Activated naive CD8-positive, alpha-beta T cell treated with anti-CD3 and anti-CD28 coated beads, Interleukin-2, amount 50 U/mL, for 24 hours (primary cell): Measurements from ENCODE around the gene KPNA4.
"Not testable (repeated sequence)": the region's sequence is repeated elsewhere in the genome, so short reads cannot be mapped to it uniquely, and the experiment has no call there.

Experiments
- ATAC-seq: fragments of 150-1000 bp; cut with Tn5 transposase; one replicate; pipeline ENCODE4 v1.10.0; 2021
- DNase-seq: peaks from one replicate; pipeline ENCODE4 v3.0.0; 2021
- H3K27ac Mint-ChIP-seq: one replicate; pipeline ENCODE4 v1.8.0; 2021; ENCODE audit warnings: mild to moderate bottlenecking, mixed read lengths
- H3K27me3 Mint-ChIP-seq: one replicate; pipeline ENCODE4 v1.8.0; 2021; ENCODE audit warnings: mixed read lengths
- H3K36me3 Mint-ChIP-seq: one replicate; pipeline ENCODE4 v1.8.0; 2021; ENCODE audit warnings: low read depth, mixed read lengths
- H3K4me1 Mint-ChIP-seq: one replicate; pipeline ENCODE4 v1.8.0; 2021; ENCODE audit warnings: mixed read lengths
- H3K4me3 Mint-ChIP-seq: one replicate; pipeline ENCODE4 v1.8.0; 2021; ENCODE audit warnings: mild to moderate bottlenecking, moderate library complexity, mixed read lengths
- H3K9me3 Mint-ChIP-seq: one replicate; pipeline ENCODE4 v1.8.0; 2021; ENCODE audit warnings: mixed read lengths

Gene KPNA4

DNA sequence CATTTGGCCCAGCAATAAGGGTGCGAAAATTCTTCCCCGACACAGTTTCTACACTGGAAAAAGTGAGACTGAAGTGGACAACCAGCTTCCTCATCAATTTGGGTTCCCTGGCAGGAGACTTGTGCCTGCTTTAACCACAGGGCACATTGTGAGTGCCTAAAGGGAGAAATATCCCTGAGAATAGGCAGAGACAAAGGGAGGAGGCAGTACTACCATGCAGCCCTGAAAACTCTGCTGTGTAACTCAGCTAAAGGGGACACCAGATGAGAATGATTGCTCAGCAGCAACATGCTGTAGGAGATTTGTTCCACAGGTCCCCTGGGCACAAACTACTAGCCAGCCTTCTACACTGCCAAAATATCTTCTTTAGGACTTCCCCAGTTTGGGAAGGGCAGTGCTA is 15.6 kb upstream of the KPNA4 start:
- Mint-ChIP-seq H3K4me3 (no peak overlapping the region), H3K4me1 (no peaks in the 10 kb centered on the region), H3K9me3 (peaks cover 25% of the 10 kb centered on the region), H3K36me3 (no peaks in the 10 kb centered on the region), H3K27ac (no peak overlapping the region), H3K27me3 (peaks cover 31% of the 10 kb centered on the region)
- DNase-seq (no peak), ATAC-seq (no peak)

GRCh38 chr3:160577556-160578195 is 12.3 kb upstream of the KPNA4 start:
- Mint-ChIP-seq H3K9me3 (peaks cover 17% of the 10 kb centered on the region), H3K36me3 (no peaks in the 10 kb centered on the region), H3K27ac (no peak overlapping the region), H3K4me1 (no peaks in the 10 kb centered on the region), H3K27me3 (peaks cover 20% of the 10 kb centered on the region), H3K4me3 (no peak overlapping the region)
- no peak for ATAC-seq
- DNase-seq = no peak

GRCh38 chr3:160577093-160577492 is 11.7 kb upstream of the KPNA4 start:
- DNase-seq (no peak), ATAC-seq (no peak)
- H3K9me3 Mint-ChIP-seq = peaks cover 14% of the 10 kb centered on the region
- H3K27me3 Mint-ChIP-seq = peaks cover 20% of the 10 kb centered on the region
- H3K4me1 Mint-ChIP-seq = no peaks in the 10 kb centered on the region
- no peak overlapping the region for H3K27ac Mint-ChIP-seq
- no peak overlapping the region for H3K4me3 Mint-ChIP-seq
- H3K36me3 Mint-ChIP-seq = no peaks in the 10 kb centered on the region

GRCh38 chr3:160576621-160577020 is 11.2 kb upstream of the KPNA4 start:
- H3K4me1 Mint-ChIP-seq = no peaks in the 10 kb centered on the region
- ATAC-seq = no peak
- DNase-seq = no peak
- peaks cover 16% of the 10 kb centered on the region for H3K27me3 Mint-ChIP-seq
- H3K9me3 Mint-ChIP-seq = peaks cover 10% of the 10 kb centered on the region
- no peaks in the 10 kb centered on the region for H3K36me3 Mint-ChIP-seq
- H3K4me3 Mint-ChIP-seq = no peak overlapping the region
- H3K27ac Mint-ChIP-seq = no peak overlapping the region

DNA sequence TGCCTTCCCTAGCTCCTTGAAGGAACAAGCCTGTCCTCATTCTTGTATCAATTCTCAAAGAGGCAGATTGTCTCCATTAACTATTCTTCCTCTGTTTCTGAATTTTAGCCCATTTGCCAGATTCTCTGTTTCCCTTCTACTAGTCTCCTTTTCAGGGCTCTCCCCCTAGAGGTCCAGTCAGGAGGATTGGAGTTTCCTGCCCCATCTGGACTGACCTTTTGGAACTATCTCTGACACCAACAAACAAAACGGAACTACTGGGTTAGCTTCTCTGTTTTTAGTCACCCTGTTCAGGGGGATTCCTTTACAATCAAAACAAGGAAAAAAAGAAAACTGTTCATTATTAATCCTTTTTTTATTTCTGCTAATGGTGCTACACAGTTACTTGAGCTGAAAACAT is 10.2 kb upstream of the KPNA4 start:
- H3K4me3 Mint-ChIP-seq = no peak overlapping the region
- peaks cover 13% of the 10 kb centered on the region for H3K27me3 Mint-ChIP-seq

GRCh38 chr3:160574636-160575035 is 9.3 kb upstream of the KPNA4 start:
- Mint-ChIP-seq H3K27me3 (peaks cover 11% of the 10 kb centered on the region), H3K27ac (no peak overlapping the region), H3K4me3 (no peak overlapping the region), H3K4me1 (no peaks in the 10 kb centered on the region), H3K9me3 (peaks cover 10% of the 10 kb centered on the region), H3K36me3 (peaks cover 1% of the 10 kb centered on the region)
- ATAC-seq = no peak
- no peak for DNase-seq

More for the DNA sequence above, 10.2 kb upstream of the KPNA4 start:
- DNase-seq = no peak
- peaks cover 3% of the 10 kb centered on the region for H3K9me3 Mint-ChIP-seq
- no peaks in the 10 kb centered on the region for H3K36me3 Mint-ChIP-seq
- H3K4me1 Mint-ChIP-seq = no peaks in the 10 kb centered on the region
- H3K27ac Mint-ChIP-seq = no peak overlapping the region
- ATAC-seq = no peak

- not testable (repeated sequence) for H3K27ac Mint-ChIP-seq, H3K36me3 Mint-ChIP-seq, DNase-seq, ATAC-seq, H3K27me3 Mint-ChIP-seq, H3K4me1 Mint-ChIP-seq, H3K4me3 Mint-ChIP-seq
- H3K9me3 Mint-ChIP-seq = peaks cover 14% of the 10 kb centered on the region
Observed at GRCh38 chr3:160573955-160574525, 8.7 kb upstream of the KPNA4 start.

DNA sequence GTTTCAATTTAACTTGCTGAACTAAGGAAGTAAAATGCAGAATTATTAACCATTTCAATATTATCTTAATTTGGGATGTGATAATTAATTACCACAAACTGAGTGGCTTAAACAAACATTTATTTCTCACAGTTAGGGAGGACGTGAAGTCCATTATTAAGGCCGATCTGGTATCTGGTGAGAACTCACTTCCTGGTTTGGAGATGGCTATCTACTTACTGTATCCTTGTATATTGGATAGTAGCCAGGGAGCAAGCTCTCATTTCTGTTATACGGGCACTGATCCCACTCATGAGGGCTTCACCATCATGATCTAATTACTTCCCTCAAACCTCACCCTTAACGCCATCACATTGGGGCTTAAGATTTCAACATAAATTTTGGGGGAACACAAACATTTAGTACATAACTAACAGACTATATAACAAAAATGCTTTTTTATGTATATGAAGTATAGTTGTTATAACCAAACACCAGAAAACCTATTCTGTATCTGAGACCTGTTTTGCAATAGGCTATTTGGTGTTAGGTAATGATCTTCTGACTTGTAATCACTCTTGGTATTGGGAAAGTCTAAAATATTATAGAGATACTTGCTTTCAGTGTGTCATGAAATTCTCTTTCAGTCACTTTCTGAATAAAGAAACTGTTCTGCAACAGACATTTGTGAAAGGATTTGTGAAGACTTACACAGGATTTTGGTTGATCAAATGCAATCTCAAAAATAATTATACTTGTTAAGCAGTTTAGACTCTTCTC is 4.7 kb upstream of the KPNA4 start:
- Mint-ChIP-seq H3K4me3 (no peak overlapping the region), H3K36me3 (peaks cover 26% of the 10 kb centered on the region), H3K27ac (no peak overlapping the region), H3K4me1 (peaks cover 18% of the 10 kb centered on the region), H3K9me3 (peaks cover 37% of the 10 kb centered on the region), H3K27me3 (no peaks in the 10 kb centered on the region)
- ATAC-seq = no peak
- no peak for DNase-seq

GRCh38 chr3:160568989-160569388 is 3.6 kb upstream of the KPNA4 start:
- Mint-ChIP-seq H3K4me3 (no peak overlapping the region), H3K36me3 (peaks cover 26% of the 10 kb centered on the region), H3K9me3 (peaks cover 37% of the 10 kb centered on the region), H3K27me3 (no peaks in the 10 kb centered on the region), H3K27ac (no peak overlapping the region), H3K4me1 (peaks cover 21% of the 10 kb centered on the region)
- ATAC-seq (no peak), DNase-seq (no peak)

DNA sequence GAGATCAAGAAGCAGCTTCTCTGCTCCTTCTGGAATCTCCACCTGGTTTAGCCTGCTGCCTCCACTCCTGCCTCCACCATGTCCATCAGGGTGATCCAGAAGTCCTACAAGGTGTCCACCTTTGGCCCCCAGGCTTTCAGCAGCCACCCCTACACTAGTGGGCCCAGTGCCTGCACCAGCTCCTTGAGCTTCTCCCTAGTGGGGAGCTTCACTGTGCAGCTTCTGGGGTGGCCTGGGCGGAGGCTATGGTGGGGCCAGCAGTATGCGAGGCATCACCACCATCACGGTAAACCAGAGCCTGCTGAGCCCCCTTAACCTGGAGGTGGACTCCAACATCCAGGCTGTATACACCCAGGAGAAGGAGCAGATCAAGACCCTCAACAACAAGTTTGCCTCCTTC is 2.4 kb upstream of the KPNA4 start:
- H3K27me3 Mint-ChIP-seq = no peaks in the 10 kb centered on the region
- DNase-seq = no peak
- H3K4me1 Mint-ChIP-seq = peaks cover 34% of the 10 kb centered on the region
- ATAC-seq = no peak
- no peak overlapping the region for H3K27ac Mint-ChIP-seq
- no peak overlapping the region for H3K4me3 Mint-ChIP-seq
- H3K36me3 Mint-ChIP-seq = peaks cover 32% of the 10 kb centered on the region
- H3K9me3 Mint-ChIP-seq = peaks cover 37% of the 10 kb centered on the region

DNA sequence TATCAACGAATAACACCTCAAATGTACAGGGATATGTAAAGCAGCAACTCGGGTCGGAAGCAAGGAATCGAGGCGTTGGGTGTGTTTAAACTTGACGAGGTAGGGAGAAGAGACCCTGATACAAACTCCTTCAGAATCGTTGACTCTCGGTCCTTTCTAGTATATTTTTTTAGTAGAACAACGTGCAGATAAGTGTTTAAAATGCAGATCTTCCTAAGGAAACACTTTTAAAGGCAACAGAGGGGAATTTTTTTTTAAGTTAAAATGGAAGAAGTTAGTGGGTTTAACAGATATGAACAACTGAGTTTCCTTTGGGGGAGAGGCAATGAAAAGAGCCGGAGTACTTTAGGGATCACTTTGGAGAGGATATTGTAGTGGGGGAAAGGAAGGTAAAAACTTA is 1.1 kb upstream of the KPNA4 start:
- peaks cover 40% of the 10 kb centered on the region for H3K36me3 Mint-ChIP-seq

DNA sequence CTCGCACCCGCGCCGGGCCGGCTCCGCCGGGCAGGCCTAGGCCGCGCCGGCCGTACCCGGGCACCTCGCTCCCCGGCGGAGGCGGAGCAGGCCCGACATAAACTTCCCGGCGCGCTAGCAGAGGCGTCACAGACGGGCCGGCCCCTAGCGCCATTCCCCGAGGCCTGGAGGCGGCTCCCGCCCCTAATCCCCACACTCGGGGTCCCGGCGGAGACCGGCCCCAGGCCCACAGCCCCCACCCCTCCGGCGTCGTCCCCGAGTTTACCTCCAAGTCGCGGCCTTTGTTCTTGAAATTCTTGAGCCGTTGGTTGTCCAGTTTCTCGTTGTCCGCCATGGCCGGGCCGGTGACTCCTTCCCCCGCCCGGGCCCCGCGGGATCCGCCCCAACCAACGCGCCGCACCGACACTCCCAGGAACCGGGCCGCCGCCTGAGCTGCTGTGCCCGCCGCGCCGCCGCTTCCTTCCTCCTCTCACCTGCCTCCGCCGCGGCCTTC is 376 bp downstream of the KPNA4 start:
- Mint-ChIP-seq H3K4me1 (peaks cover 60% of the 10 kb centered on the region), H3K4me3 (peak overlapping the region; percentile 94), H3K36me3 (peaks cover 46% of the 10 kb centered on the region), H3K27ac (peak overlapping the region; percentile 98), H3K9me3 (peaks cover 30% of the 10 kb centered on the region), H3K27me3 (no peaks in the 10 kb centered on the region)
- DNase-seq = no peak
- peak; percentile 55 for ATAC-seq

More for the DNA sequence above, 1.1 kb upstream of the KPNA4 start:
- Mint-ChIP-seq H3K27ac (peak overlapping the region; percentile 98), H3K4me1 (peaks cover 46% of the 10 kb centered on the region), H3K4me3 (peak overlapping the region; percentile 94), H3K9me3 (peaks cover 37% of the 10 kb centered on the region), H3K27me3 (no peaks in the 10 kb centered on the region)
- no peak for ATAC-seq
- DNase-seq = no peak

DNA sequence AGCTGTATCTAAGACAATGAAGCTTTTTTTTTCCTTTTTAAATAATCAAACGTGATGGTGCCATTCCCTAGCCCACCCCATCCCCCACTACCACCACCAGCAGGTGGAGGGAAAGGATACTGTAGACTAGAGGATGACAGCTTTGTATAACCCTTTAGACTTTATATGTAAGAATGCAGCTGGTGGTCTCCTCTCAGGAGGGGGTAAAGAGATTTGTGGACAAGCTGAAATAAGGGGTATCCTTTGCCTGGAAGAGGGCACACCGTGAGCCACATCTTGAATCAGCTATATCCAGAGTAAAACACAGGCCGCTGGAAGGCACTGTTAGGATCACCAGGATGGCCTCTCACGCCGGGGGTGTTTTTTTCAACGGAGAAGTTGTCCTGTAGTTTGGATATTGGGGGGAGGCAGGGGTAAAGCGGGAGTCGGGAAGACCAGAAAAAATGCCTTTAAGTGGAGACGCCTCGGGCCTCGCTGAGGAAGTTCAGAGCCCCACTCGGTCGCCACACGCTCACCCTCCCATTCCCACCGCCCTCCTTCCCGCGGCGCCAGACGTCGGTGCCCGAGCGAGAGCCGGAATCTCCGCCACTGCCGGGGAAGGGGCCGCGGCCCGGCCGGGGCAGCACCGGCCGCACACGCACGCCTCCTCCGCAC is 986 bp downstream of the KPNA4 start:
- Mint-ChIP-seq H3K27me3 (no peaks in the 10 kb centered on the region), H3K4me3 (peak overlapping the region; percentile 93), H3K36me3 (peaks cover 45% of the 10 kb centered on the region), H3K9me3 (peaks cover 24% of the 10 kb centered on the region), H3K4me1 (peaks cover 66% of the 10 kb centered on the region), H3K27ac (peak overlapping the region; percentile 91)
- ATAC-seq (no peak), DNase-seq (no peak)

GRCh38 chr3:160562952-160563351 is 2.4 kb downstream of the KPNA4 start:
- ATAC-seq (no peak), DNase-seq (no peak)
- peak overlapping the region; percentile 93 for H3K4me3 Mint-ChIP-seq
- H3K27ac Mint-ChIP-seq = no peak overlapping the region
- H3K4me1 Mint-ChIP-seq = peaks cover 74% of the 10 kb centered on the region
- H3K36me3 Mint-ChIP-seq = peaks cover 42% of the 10 kb centered on the region
- H3K27me3 Mint-ChIP-seq = no peaks in the 10 kb centered on the region
- peaks cover 12% of the 10 kb centered on the region for H3K9me3 Mint-ChIP-seq
